SK-N-SH treated with all-trans-retinoic acid at 6 μM for 48 hours (cell line): ENCODE data around the gene TREX2.

Source experiments
- ARNTL ChIP-seq: fragments of 450-650 bp; formaldehyde crosslinking; IDR thresholded peaks from 2 replicates; pipeline ENCODE4 v1.5.0; 2020; ENCODE audit warnings: low read depth, mild to moderate bottlenecking, moderate library complexity, borderline replicate concordance
- RARB ChIP-seq: fragments of 250-450 bp; sonication (Bioruptor Pico); IDR thresholded peaks from 2 replicates; pipeline ENCODE4 v1.8.0; 2021; ENCODE audit warnings: mild to moderate bottlenecking, moderate library complexity
- TOX ChIP-seq: fragments of 250-450 bp; sonication (Bioruptor Pico); IDR thresholded peaks from 2 replicates; pipeline ENCODE4 v1.8.0; 2021; ENCODE audit warnings: mild to moderate bottlenecking, moderate library complexity, borderline replicate concordance
- ZFP3 ChIP-seq: fragments of 250-450 bp; sonication (Bioruptor Pico); IDR thresholded peaks from 2 replicates; pipeline ENCODE4 v1.5.0; 2020; ENCODE audit warnings: mild to moderate bottlenecking, moderate library complexity
- ZNF70 ChIP-seq: fragments of 450-650 bp; formaldehyde crosslinking; IDR thresholded peaks from 2 replicates; pipeline ENCODE4 v1.5.0; 2020; ENCODE audit warnings: mild to moderate bottlenecking, moderate library complexity
- TF ChIP-seq, protein P1 (sequence below): fragments of 250-450 bp; sonication (Bioruptor Pico); IDR thresholded peaks from 2 replicates; pipeline ENCODE4 v1.8.0; 2020; ENCODE audit warnings: mild to moderate bottlenecking, moderate library complexity, borderline replicate concordance
- TF ChIP-seq, protein P2 (sequence below): fragments of 250-450 bp; sonication (Bioruptor Pico); IDR thresholded peaks from 2 replicates; pipeline ENCODE4 v1.5.1; 2021; ENCODE audit warnings: mild to moderate bottlenecking, moderate library complexity
- TF ChIP-seq, protein P3 (sequence below): fragments of 250-450 bp; sonication (Bioruptor Pico); IDR thresholded peaks from 2 replicates; pipeline ENCODE4 v1.5.1; 2020; ENCODE audit warnings: low read depth, mild to moderate bottlenecking, moderate library complexity

DNA sequence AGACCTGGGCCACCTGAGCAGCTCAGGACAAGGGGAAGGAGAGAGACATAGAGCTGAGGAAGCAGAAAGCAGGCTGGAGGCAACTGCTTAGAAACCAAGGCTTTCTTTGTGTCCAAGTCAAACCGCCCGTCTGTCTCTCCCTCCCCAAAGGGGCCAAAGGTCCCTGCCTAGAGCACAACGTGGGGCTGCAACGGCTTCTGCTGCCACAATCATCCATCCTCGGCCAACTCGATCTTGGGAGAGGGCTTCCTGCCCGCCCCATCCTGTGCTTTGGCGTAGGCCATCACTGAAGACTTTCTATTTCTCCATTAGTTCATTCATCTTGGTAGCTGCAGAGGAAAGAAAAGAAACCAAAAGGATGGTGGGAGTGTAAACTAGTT lies 1.7 kb upstream of the TREX2 start:
- TF ChIP-seq ZFP3 (CRISPR knock-in tag) (no peak), RARB (no peak), ARNTL (CRISPR knock-in tag) (no peak), TOX (CRISPR knock-in tag) (no peak), ZNF70 (CRISPR knock-in tag) (no peak)
- TF ChIP-seq, protein P1, sequence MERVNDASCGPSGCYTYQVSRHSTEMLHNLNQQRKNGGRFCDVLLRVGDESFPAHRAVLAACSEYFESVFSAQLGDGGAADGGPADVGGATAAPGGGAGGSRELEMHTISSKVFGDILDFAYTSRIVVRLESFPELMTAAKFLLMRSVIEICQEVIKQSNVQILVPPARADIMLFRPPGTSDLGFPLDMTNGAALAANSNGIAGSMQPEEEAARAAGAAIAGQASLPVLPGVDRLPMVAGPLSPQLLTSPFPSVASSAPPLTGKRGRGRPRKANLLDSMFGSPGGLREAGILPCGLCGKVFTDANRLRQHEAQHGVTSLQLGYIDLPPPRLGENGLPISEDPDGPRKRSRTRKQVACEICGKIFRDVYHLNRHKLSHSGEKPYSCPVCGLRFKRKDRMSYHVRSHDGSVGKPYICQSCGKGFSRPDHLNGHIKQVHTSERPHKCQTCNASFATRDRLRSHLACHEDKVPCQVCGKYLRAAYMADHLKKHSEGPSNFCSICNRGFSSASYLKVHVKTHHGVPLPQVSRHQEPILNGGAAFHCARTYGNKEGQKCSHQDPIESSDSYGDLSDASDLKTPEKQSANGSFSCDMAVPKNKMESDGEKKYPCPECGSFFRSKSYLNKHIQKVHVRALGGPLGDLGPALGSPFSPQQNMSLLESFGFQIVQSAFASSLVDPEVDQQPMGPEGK (CRISPR knock-in tag), result no peak
- TF ChIP-seq, protein P2, sequence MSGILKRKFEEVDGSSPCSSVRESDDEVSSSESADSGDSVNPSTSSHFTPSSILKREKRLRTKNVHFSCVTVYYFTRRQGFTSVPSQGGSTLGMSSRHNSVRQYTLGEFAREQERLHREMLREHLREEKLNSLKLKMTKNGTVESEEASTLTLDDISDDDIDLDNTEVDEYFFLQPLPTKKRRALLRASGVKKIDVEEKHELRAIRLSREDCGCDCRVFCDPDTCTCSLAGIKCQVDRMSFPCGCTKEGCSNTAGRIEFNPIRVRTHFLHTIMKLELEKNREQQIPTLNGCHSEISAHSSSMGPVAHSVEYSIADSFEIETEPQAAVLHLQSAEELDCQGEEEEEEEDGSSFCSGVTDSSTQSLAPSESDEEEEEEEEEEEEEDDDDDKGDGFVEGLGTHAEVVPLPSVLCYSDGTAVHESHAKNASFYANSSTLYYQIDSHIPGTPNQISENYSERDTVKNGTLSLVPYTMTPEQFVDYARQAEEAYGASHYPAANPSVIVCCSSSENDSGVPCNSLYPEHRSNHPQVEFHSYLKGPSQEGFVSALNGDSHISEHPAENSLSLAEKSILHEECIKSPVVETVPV (CRISPR knock-in tag), result no peak
- TF ChIP-seq, protein P3, sequence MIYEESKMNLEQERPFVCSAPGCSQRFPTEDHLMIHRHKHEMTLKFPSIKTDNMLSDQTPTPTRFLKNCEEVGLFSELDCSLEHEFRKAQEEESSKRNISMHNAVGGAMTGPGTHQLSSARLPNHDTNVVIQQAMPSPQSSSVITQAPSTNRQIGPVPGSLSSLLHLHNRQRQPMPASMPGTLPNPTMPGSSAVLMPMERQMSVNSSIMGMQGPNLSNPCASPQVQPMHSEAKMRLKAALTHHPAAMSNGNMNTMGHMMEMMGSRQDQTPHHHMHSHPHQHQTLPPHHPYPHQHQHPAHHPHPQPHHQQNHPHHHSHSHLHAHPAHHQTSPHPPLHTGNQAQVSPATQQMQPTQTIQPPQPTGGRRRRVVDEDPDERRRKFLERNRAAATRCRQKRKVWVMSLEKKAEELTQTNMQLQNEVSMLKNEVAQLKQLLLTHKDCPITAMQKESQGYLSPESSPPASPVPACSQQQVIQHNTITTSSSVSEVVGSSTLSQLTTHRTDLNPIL (CRISPR knock-in tag), result no peak
